ENCODE data around the gene SCNN1G. TPM values are rescaled to one million over a fixed set of nuclear protein-coding genes. Genes with fewer than 3 reads are reported as not detected.

The SCNN1G gene
- total and polyA plus RNA-seq, 2 of the 13 experiments (the other 11 are each of a cell fraction or from before 2014, with no cell fraction given): not detected

DNA sequence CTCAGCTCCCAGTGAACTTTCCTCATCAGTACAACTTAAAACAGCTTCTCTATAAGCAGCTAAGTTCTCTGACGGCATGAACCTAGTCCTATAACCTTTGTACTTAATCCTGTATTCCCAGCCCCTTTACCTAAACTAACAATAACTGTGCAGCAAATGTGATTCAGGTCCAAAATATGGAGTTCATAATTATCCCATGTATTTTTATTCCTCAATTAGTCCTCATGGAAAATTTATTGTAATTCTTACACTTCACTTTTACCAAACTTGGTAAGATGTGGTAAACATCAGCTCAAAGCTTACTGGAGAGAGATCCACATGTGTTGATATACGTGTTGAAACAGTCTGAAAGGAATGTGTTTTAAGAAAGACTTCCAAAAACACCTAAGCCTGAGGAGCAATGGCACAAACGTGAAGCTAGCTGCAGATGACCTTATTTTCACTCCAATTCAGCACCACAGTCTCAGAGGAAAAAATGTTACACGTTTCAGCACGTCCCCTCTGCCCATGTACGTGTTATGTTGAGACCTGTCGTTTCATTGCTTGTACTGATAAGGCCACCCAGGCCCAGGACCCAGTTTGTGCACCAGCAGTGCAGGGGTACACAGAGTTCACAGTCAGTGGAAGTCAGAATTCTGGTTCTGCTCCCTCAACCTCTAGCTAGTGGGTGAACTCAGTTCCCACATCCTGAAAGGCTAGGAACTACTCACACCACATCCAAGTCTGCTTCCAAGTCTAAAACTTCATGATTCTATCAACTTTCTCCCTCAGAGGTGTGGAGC, 40.4 kb upstream of the SCNN1G start (continued):
- TF ChIP-seq, protein P1, sequence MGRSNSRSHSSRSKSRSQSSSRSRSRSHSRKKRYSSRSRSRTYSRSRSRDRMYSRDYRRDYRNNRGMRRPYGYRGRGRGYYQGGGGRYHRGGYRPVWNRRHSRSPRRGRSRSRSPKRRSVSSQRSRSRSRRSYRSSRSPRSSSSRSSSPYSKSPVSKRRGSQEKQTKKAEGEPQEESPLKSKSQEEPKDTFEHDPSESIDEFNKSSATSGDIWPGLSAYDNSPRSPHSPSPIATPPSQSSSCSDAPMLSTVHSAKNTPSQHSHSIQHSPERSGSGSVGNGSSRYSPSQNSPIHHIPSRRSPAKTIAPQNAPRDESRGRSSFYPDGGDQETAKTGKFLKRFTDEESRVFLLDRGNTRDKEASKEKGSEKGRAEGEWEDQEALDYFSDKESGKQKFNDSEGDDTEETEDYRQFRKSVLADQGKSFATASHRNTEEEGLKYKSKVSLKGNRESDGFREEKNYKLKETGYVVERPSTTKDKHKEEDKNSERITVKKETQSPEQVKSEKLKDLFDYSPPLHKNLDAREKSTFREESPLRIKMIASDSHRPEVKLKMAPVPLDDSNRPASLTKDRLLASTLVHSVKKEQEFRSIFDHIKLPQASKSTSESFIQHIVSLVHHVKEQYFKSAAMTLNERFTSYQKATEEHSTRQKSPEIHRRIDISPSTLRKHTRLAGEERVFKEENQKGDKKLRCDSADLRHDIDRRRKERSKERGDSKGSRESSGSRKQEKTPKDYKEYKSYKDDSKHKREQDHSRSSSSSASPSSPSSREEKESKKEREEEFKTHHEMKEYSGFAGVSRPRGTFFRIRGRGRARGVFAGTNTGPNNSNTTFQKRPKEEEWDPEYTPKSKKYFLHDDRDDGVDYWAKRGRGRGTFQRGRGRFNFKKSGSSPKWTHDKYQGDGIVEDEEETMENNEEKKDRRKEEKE (IDR thresholded peaks at IDR 0.05): no peak
- no peak for TF ChIP-seq ZNF577 (CRISPR knock-in tag; IDR thresholded peaks at IDR 0.05; ENCODE audit: borderline replicate concordance, low read depth)
- TF ChIP-seq, protein P2, sequence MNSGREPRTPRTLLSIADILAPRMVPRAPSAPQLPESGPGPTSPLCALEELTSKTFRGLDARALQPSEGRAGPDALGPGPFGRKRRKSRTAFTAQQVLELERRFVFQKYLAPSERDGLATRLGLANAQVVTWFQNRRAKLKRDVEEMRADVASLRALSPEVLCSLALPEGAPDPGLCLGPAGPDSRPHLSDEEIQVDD (CRISPR knock-in tag; IDR thresholded peaks at IDR 0.05; ENCODE audit: borderline replicate concordance): no peak; the same call in 1 of the 2 replicates
- peak; percentile 60; the same call in 1 of the 2 replicates for TF ChIP-seq IRF2 (CRISPR knock-in tag; IDR thresholded peaks at IDR 0.05)
- TF ChIP-seq, protein P3, sequence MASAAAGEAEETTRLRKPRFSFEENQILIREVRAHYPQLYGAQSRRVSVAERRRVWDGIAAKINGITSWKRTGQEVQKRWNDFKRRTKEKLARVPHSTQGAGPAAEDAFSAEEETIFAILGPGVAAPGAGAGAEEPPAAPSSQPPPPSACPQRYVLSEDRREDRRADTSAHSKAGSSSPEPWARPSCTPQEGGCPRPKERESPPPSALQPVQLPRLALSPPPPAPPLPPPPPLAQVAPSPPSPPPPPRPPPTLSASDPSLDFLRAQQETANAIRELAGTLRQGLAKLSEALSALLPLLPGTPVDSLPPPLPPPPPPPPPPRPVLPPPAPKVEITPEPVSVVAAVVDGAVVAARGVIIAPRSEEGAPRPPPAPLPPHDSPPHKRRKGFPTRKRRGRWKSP (CRISPR knock-in tag; IDR thresholded peaks at IDR 0.05): peak; percentile 69; the same call in 1 of the 2 replicates
- TF ChIP-seq, protein P4, sequence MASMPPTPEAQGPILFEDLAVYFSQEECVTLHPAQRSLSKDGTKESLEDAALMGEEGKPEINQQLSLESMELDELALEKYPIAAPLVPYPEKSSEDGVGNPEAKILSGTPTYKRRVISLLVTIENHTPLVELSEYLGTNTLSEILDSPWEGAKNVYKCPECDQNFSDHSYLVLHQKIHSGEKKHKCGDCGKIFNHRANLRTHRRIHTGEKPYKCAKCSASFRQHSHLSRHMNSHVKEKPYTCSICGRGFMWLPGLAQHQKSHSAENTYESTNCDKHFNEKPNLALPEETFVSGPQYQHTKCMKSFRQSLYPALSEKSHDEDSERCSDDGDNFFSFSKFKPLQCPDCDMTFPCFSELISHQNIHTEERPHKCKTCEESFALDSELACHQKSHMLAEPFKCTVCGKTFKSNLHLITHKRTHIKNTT (CRISPR knock-in tag; IDR thresholded peaks at IDR 0.05): no peak
- TF ChIP-seq, protein P5, sequence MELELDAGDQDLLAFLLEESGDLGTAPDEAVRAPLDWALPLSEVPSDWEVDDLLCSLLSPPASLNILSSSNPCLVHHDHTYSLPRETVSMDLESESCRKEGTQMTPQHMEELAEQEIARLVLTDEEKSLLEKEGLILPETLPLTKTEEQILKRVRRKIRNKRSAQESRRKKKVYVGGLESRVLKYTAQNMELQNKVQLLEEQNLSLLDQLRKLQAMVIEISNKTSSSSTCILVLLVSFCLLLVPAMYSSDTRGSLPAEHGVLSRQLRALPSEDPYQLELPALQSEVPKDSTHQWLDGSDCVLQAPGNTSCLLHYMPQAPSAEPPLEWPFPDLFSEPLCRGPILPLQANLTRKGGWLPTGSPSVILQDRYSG (CRISPR knock-in tag; IDR thresholded peaks at IDR 0.05): no peak
- TF ChIP-seq DR1 (CRISPR knock-in tag; IDR thresholded peaks at IDR 0.05): no peak
- no peak for TF ChIP-seq HNRNPH1 (optimal IDR thresholded peaks at IDR 0.05; ENCODE audit: low read depth, low read length)
- TF ChIP-seq ZMYM2 (CRISPR knock-in tag; IDR thresholded peaks at IDR 0.05): no peak
- no peak for TF ChIP-seq FOXM1 (CRISPR knock-in tag; IDR thresholded peaks at IDR 0.05)
- TF ChIP-seq, protein P6, sequence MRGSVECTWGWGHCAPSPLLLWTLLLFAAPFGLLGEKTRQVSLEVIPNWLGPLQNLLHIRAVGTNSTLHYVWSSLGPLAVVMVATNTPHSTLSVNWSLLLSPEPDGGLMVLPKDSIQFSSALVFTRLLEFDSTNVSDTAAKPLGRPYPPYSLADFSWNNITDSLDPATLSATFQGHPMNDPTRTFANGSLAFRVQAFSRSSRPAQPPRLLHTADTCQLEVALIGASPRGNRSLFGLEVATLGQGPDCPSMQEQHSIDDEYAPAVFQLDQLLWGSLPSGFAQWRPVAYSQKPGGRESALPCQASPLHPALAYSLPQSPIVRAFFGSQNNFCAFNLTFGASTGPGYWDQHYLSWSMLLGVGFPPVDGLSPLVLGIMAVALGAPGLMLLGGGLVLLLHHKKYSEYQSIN (CRISPR knock-in tag; IDR thresholded peaks at IDR 0.05; ENCODE audit: borderline replicate concordance): no peak
- TF ChIP-seq ZNF761 (CRISPR knock-in tag; conservative IDR thresholded peaks at IDR 0.05): no peak
- TF ChIP-seq, protein P7, sequence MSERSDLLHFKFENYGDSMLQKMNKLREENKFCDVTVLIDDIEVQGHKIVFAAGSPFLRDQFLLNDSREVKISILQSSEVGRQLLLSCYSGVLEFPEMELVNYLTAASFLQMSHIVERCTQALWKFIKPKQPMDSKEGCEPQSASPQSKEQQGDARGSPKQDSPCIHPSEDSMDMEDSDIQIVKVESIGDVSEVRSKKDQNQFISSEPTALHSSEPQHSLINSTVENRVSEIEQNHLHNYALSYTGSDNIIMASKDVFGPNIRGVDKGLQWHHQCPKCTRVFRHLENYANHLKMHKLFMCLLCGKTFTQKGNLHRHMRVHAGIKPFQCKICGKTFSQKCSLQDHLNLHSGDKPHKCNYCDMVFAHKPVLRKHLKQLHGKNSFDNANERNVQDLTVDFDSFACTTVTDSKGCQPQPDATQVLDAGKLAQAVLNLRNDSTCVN (CRISPR knock-in tag; IDR thresholded peaks at IDR 0.05; ENCODE audit: borderline replicate concordance): 0 out of 2 replicates have a peak, but pooled peaks have one; percentile 43
- TF ChIP-seq, protein P8, sequence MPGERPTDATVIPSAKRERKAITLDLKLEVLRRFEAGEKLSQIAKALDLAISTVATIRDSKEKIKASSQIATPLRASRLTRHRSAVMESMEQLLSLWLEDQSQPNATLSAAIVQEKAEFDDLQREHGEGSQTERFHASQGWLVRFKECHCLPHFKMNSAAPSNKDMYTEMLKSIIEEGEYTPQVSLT (CRISPR knock-in tag; IDR thresholded peaks at IDR 0.05; ENCODE audit: borderline replicate concordance, low read depth): no peak
- TF ChIP-seq SNAPC2 (CRISPR knock-in tag; IDR thresholded peaks at IDR 0.05): peak; percentile 62; the same call in 1 of the 2 replicates
- peak; percentile 51; the same call in 1 of the 2 replicates for TF ChIP-seq ZNF607 (CRISPR knock-in tag; IDR thresholded peaks at IDR 0.05; ENCODE audit: borderline replicate concordance)
- peak; percentile 52; the same call in 1 of the 2 replicates for TF ChIP-seq MXD4 (CRISPR knock-in tag; IDR thresholded peaks at IDR 0.05)

Measured in HepG2 (cell line).